Right hindlimb (tissue), 1 donor: ENCODE data around the gene FOXS1.

Experiments
- DNase-seq: peaks from one replicate; pipeline ENCODE4 v3.0.0-alpha.2; 2018

The FOXS1 gene

GRCh38 chr20:31845300-31845863, at the start of gene FOXS1:
TSS of gene FOXS1 (minus strand) at chr20:31845604. CDS start at chr20:31845542, 62 bp downstream.
- DNase-seq = peak; percentile 78

- DNase-seq = no peak
Measured at GRCh38 chr20:31890646-31891045, 45.2 kb upstream of the FOXS1 start.

DNA sequence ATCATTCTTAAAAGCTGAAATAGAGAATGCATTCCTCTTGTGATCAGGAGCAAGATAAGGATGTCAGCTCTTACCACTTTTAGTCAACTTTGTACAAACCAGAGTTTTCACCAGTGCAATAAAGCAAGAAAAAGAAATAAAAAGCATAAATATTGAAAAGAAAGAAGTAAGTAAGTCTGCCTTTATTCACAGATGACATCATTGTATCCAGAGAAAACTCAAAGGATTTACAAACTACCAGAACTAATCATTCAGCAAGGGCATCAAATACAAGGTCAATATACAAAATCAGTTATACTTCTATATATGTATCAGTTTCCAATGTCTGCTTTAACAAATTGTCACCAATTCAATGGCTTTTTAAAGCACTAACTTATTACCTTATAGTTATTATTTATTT, 38.4 kb upstream of the FOXS1 start:
- no peak for DNase-seq

GRCh38 chr20:31881945-31882344, 36.5 kb upstream of the FOXS1 start:
- DNase-seq = no peak

DNA sequence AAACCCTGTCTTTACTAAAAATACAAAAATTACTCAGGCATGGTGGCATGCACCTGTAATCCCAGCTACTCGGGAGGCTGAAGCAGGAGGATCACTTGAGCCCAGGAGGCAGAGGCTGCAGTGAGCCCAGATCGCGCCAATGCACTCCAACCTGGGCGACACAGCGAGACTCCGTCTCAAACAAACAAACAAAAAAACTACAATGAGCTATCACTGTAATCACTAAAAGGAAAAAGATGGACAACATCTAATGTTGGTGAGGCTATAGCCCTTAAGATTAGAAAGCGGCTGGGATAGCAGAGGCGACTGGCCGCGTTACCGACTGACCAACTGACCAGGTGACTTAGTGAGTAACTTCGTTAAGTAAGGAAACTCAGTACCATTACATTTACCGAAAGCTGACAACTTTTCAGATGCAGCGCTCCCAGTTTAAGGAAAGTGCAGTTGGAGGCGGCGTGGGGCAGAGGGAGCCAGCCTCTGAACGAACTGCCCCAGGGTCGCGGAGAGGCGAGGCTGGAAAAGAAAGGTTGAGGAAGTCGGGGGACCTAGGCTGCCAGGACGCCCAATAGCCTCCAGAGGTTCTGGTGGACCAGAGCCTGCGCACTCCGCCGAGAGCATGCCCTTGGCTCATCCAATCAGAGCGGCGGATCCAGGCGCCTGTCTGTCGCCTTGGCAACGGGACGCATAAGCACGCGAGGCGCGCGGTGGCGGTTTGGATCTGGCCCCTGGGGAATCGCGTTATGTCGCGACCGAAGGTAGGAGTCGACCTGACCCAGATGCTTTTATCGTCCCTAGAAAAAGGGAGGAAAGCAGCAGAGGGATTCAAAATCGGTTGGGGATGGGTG, 34.0 kb upstream of the FOXS1 start:
- peak; percentile 91 for DNase-seq

DNA sequence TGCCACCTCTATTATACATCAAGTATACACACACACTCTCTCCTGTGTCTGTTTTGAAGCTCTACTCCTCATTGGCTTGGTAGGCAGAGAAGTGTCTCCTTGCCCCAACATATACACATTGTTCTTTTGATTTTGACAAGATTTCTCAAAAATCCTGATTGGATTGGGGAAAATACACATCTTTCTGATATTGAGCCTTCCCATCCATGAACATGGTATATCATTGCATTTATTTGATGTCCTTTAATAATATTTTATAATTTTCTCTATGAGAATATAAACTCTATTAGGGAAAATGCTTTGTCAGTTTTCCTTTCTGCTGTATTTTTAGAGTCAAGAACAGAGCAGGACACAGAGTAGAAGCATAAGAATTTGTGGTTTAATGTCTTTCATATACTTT, 32.3 kb upstream of the FOXS1 start:
- DNase-seq = no peak

DNA sequence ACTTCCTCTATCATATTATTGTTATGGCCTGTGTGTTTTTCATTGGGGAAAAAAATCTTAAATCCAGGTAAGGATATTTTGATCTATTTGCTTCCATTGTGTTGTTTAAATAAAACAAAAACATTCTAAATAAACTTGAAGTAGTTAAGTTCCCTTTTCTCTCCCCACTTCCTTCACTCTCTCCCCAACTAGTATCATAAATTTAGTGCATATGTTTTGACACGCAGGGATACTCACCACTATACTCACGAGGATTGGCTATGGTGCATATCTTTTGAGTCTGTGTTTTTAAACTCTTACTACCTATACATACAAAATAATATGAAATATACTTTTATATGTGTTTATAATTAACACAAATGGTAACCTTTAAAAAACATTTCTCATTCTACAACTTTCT, 30.3 kb upstream of the FOXS1 start:
- no peak for DNase-seq

- DNase-seq = no peak
Measured at GRCh38 chr20:31872406-31872805, 27.0 kb upstream of the FOXS1 start.

DNA sequence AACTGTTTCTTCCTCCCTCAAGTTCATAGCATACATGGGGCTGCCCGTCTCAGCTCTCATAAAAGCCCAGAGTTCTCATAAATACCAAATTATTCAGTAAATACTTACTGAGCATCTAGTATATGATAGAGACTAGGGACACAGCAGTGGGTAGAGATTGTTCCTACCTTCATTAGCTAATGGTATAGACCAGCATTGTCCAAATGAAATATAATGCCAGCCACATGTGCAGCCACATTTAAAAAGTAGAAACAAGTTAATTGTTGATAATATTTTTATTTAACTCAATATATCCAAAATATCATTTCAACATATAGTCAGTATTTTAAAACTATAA, 26.2 kb upstream of the FOXS1 start:
- DNase-seq = no peak

DNA sequence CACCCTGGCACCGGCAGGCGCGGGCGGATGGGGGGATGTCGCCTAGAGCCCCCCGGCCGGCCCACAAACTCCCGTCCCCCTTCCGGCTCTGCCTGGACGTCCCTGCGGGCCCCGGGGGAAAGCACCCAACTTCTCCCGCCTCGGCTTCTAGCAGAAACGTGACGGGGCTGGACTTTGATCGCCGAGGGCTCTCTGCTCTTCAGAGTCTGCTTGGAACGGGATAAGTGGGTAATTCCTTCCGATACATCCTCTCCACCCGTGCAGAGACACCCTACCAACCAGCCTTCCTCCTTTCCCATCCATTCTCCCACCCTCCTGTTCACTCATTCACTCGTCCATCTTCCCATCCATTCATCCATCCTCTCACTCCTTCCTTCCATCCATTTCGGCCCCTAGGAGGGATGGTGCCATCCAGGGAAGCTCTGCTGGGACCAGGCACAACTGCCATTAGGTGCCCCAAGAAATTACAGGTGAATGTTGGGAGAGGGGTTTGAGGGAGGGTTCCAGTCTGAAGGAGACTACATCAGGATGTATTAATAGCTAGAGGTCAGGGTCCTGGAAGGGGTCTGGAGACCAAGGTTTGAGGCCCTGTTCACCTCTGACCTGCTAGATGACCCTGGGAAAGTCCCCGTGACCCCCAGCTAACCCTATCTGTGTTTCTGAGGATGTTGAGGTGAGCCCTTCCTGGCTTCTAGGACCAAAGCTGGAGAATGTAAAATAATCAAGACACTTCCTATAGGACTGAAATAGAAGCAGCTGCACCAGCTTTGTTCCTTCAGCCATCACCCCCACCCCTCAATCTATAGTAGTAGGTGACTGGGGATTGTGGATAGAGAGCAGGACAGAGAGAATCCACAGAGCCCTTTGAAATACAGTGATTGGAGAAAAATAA, 25.6 kb upstream of the FOXS1 start:
- DNase-seq = no peak

- DNase-seq = peak; percentile 56
Measured at GRCh38 chr20:31869942-31870725, 24.7 kb upstream of the FOXS1 start, which contains the start of the genes DUSP15 and TTLL9. TSS of gene DUSP15 (minus strand) at chr20:31870527. CDS start at chr20:31870337, 190 bp downstream. TSS of gene TTLL9 (plus strand) at chr20:31870634. CDS start at chr20:31871127, 493 bp downstream.

DNA sequence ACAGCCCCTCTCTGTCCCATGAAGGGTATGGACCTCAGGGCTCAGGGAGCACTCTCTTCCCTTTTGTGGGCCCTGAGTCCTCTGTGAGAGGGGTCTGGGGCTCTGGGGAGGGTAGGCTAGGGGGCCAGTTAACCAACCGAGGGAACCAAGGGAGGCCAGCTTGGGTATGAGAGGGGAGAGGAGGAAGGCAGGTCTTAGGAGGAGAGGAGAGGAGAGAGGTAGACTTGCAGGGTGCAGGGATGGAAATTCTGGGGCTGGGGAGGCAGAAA, 24.2 kb upstream of the FOXS1 start:
- no peak for DNase-seq

GRCh38 chr20:31868853-31869672, 23.7 kb upstream of the FOXS1 start:
- DNase-seq = no peak

DNA sequence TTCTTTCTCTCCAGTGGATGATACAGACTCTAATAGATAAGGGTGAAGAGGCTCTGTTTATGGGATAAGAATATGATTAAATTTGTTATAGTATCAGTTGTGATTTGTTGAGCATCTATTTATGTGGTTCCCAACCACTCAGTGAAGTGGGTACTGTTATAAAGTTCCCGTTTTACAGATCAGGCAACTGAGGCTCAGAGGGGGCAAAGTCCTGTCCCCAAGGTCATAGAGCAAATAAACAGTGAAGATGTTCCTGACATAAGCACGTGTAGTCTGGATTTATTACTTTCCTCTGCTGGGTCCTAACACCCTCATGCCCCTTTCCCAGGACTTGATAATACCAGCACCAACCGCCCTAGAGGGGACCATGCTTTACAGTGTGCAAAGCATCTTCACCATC, 20.8 kb upstream of the FOXS1 start:
- DNase-seq = no peak

- no peak for DNase-seq
Measured at GRCh38 chr20:31864521-31865400, 19.4 kb upstream of the FOXS1 start.

GRCh38 chr20:31863296-31864085, 18.1 kb upstream of the FOXS1 start:
- DNase-seq = no peak

DNA sequence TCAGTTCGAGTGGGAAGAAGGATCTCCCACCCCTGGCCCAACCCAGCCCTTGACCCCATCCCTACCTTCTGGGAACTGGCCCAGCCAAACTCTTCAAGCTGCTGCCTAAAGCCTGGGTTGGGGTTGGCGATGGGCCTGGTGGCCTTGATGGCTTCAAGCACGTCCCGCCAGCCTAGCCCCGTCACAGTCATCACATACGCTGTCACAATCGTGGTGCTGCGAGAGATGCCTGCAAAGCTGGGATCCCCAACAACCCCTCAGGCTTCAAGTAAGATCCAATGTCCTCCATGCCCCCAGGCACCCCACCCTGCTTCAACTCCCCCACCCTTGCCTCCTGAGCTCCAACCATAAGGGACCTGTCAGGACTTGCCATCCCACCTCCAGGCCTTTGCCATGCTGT, 17.1 kb upstream of the FOXS1 start:
- no peak for DNase-seq

DNA sequence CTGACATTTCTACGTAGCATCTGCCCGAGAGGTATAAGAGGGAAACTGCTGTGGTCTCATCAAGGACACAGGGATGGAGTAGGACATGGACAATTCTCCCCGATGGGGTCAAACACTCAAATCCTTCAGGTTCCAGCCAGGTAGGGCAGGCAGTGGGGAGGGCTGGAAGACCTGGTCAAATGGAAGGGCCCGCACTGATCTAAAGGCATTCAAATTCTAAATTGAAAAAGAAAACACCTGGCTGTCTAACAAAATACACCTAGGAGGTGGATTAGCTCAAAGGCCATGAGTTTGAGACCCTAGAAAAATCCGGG, 16.7 kb upstream of the FOXS1 start:
- DNase-seq = no peak

GRCh38 chr20:31861385-31862156, 16.2 kb upstream of the FOXS1 start:
- peak; percentile 83 for DNase-seq

DNA sequence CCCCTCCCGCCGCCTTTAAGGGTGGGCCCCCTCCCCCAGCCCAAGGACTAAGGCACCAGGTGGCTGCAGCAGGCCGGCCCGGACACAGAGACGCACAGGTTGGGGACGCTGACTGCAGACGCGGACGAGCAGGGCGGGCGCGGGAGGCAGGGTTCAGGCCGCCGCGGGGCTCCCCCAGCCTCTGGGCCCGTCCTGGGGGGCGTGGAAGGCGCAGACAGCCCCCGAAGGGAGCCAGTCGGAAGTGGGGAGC, 15.7 kb upstream of the FOXS1 start:
- DNase-seq = no peak
